GM19025 (cell line): ENCODE results near the gene PAGR1.
"Not testable (repeated sequence)": the region's sequence is repeated elsewhere in the genome, so short reads cannot be mapped to it uniquely, and the experiment has no call there.

Experiments
- ATAC-seq: cut with Tn5 transposase; IDR thresholded peaks from one replicate; pipeline ENCODE4 v1.9.1; 2021; ENCODE audit warnings: mild to moderate bottlenecking, low read depth, moderate library complexity; ENCODE audit not compliant: unreplicated experiment

The PAGR1 gene

DNA sequence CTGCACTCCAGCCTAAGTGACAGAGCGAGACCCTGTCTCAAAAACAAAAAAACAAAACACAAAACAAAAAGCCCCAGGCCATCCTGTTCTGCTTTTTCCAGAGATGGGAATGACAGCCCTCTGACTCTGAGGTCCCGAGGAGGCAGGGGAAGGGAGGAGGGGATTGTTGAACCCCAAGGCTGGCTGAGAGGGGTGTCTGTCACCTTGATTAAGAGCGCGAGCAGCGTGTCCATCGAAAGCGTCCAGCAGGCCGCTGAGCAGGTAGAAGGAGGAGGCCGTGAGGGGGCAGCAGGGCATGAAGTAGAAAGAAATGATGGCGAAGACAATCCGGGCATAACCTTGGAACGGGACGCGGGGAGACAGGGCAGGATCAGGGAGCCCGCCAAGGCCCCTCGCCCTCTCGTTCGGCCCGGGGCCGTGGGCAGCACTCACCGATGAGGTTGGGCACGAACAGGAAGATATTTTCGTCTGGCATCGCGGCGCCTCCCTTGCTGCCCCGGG lies 46.5 kb downstream of the PAGR1 start:
- peak; percentile 1 for ATAC-seq

DNA sequence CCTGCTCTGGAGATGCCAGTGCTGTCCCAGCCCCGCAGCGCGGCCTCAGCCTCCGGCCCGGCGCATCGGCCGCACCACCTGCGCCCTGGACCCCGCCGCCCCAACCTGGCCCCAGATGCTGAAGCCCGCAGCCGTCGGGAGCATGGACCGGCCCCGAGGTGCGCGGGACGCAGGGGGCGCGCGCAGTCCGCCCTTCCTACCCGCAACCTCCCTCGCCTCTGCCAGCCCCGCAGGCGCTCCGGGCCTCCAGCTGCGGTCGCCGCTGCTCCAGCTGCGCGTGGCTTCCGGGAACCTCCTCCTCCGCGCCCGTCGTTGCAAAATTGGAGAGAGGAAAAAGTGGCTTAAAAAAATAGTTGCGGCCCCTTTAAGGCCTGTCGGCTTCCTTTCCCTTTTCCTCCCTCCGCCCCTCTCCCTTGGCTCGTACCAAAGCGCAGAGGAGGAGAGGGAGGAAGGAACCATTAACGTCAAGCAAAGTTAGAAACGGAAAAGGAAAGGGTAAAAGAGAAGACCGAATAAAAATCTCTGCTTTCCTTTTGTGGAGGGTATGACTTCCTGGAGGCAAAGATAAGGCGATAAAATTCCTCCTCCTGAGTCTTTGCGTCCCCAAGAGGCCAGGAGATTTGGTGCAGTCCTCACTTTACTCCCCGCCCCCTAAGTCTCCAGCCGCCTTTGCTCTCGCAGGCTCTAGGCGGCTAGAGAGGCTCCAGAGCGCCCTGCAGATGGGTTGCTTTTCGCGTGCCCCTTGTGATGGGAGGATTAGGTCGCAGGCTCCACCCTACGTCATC lies 47.1 kb downstream of the PAGR1 start, which contains the start of gene CDIPT:
TSS of gene CDIPT (minus strand) at position 343 of the 785 bp plus-strand sequence. CDS start 369 bp downstream, outside the sequence.
- peak; percentile 92 for ATAC-seq

DNA sequence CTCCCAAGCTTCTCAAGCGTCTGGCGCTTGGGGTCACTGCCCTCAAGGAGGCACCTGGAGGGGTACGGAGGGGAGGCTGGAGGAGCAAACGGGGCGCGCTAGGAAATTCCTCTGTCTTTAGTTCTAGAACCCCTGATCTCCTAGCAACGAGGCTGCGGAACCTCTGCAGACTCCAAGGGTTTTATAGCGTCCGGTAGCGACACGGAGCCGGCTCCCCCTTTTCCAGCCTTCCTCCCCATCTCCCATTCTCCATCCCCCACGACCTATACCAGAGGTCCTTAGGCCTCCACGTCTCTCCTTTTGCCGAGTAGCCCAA lies 47.7 kb downstream of the PAGR1 start:
- ATAC-seq, result no peak

DNA sequence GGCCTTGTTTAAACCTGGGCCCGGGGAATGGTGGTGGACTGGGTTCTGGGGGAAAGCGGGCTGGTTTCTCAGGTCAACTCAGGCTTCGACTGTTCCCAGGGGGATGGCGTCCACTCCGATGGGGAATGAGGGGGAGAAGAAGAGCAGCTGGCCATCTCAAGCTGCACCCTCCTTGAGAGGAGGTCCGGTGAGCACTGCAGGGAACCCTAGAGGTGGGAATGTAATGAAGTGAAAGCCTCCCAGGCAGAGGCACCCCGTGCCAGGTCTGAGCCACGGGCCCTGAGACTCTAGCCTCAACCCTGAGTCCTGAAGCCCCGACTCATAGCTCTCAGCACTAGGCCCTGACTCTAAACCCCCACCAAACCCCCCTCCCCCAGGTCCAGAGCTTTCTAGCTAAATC lies 48.3 kb downstream of the PAGR1 start:
- ATAC-seq, result no peak

DNA sequence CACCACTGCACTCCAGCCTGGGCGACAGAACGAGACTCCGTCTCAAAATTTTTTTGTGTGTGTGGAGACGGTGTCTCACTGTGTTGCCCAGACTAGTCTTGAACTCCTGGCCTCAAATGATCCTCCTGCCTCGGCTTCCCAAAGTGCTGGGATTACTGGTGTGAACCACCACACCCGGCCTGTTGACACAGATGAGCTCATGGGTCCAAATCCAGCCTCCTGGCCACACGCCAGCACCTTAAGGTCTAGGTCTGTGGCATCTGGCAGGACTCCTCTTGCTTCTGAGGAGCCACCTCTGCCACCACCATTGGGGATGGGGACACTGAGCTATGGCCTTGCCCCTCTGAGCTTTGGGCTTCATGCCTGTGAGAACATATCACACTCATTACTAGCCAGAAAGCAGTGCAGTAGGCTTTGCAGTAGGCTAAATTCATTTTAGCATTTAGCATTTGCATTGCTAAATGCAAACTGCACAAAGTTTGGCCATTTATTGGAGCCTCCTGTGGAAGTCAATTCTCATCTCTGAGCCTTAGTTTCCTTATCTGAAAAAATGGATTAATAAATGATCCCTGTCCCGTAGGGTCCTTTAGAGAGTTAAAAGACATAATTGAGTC lies 52.6 kb downstream of the PAGR1 start:
- no peak for ATAC-seq

DNA sequence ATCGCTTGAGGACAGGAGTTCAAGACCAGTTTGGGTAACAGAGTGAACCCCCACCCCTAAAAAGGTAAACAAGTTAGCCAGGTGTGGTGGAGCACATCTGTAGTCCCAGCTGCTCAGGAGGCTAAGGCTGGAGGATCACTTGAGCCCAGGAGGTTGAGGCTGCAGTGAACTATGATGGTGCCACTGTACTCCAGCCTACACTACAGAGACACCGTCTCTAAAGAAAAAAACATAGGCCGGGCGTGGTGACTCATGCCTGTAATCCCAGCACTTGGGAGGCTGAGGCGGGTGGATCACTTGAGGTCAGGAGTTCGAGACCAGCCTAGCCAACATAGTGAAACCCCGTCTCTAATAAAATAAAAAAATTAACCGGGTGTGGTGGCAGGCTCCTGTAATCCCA lies 53.1 kb downstream of the PAGR1 start:
- ATAC-seq, result not testable (repeated sequence)
